HepG2 (cell line): ENCODE measurements around the gene TRAF3. TPM values are rescaled to one million over a fixed set of nuclear protein-coding genes. Genes with fewer than 3 reads are reported as not detected.
A peak's percentile ranks its signal among the peaks of the same experiment; 100 is the strongest.

Experiments
- ATAC-seq: fragments of 200-7000 bp; cut with Tn5 transposase; 3 replicates; pipeline ENCODE4 v1.9.1; 2020; ENCODE audit warnings: mild to moderate bottlenecking, moderate library complexity
- BruUV-seq: library from RNA; stranded (reverse); fragments of 400-500 nt; replicated peaks from 2 replicates; lab custom pipeline; 2021; lab: Mats Ljungman, UMichigan
- CTCF ChIA-PET: fragments of 300-600 bp; formaldehyde crosslinking; extraction: SDS; loops from one replicate; lab custom pipeline; 2021; ENCODE audit warnings: low total read pairs, inconsistent platforms, low intra/inter-chr PET ratio; lab: Yijun Ruan, JAX
- POLR2A ChIA-PET: fragments of 350-600 bp; sonication (Branson Sonifier 250); formaldehyde crosslinking; loops from one replicate; lab custom pipeline; 2020; ENCODE audit warnings: antibody characterized with exemption, inconsistent platforms; lab: Yijun Ruan, JAX
- DNase-seq: peaks from one replicate; pipeline ENCODE4 v3.0.0-alpha.2; 2015; ENCODE audit warnings: low spot score
- FAIRE-seq: peaks from 3 replicates; lab custom pipeline; 2011; peaks lifted over from hg19 to GRCh38; lab: Jason Lieb, UNC
- H2AFZ ChIP-seq: one replicate; pipeline ENCODE4 v1.6.1; 2011; ENCODE audit warnings: low read length, inconsistent platforms
- H3K27ac ChIP-seq: fragments of 300-600 bp; 3 replicates; pipeline ENCODE4 v1.8.0; 2011; ENCODE audit warnings: mixed run types, mild to moderate bottlenecking, mixed read lengths, low read length, inconsistent platforms; ENCODE audit not compliant: insufficient read depth; ENCODE audit errors: extremely low read length
- H3K27me3 ChIP-seq, 2 experiments: fragments of 200-600 bp in 1 of 2; 2 replicates in 1 of 2; 3 replicates in 1 of 2; pipeline versions ENCODE4 v1.6.0 to v1.8.0; 2011; ENCODE audit warnings: low read length in 2 of 2, mild to moderate bottlenecking in 2 of 2, moderate library complexity in 2 of 2, inconsistent platforms in 1 of 2; ENCODE audit not compliant: insufficient read depth in 2 of 2, control insufficient read depth in 1 of 2
- H3K36me3 ChIP-seq, 2 experiments: fragments of 200-600 bp in 1 of 2; replicated peaks in 1 of 2; 2 replicates in 1 of 2; 3 replicates in 1 of 2; pipeline versions ENCODE4 v1.5.1 to v1.8.0; 2011; ENCODE audit warnings: low read length in 2 of 2, inconsistent platforms in 1 of 2; ENCODE audit not compliant: insufficient read depth in 2 of 2, control insufficient read depth in 1 of 2
- H3K4me1 ChIP-seq: 2 replicates; pipeline ENCODE4 v1.5.1; 2012; ENCODE audit warnings: low read length, inconsistent platforms; ENCODE audit not compliant: insufficient read depth
- H3K4me2 ChIP-seq: 2 replicates; pipeline ENCODE4 v1.6.0; 2011; ENCODE audit warnings: low read depth, low read length, inconsistent platforms
- H3K4me3 ChIP-seq, 3 experiments: fragments of 200-600 bp in 1 of 3; sonication (generic), shearing (Covaris generic) in 1 of 3; replicated peaks in 1 of 3; 2 replicates each; pipeline ENCODE4 v1.5.1; 2011 to 2016; ENCODE audit warnings: low read length in 3 of 3, inconsistent platforms in 2 of 3, low read depth in 2 of 3, mild to moderate bottlenecking in 2 of 3, control low read depth in 1 of 3, mixed read lengths in 1 of 3; ENCODE audit not compliant: insufficient read depth in 1 of 3
- H3K79me2 ChIP-seq: one replicate; pipeline ENCODE4 v1.6.1; 2011; ENCODE audit warnings: low read length, inconsistent platforms; ENCODE audit not compliant: insufficient read depth
- H3K9ac ChIP-seq: 2 replicates; pipeline ENCODE4 v1.6.0; 2011; ENCODE audit warnings: mild to moderate bottlenecking, low read depth, low read length, inconsistent platforms; ENCODE audit not compliant: insufficient read depth
- H3K9me3 ChIP-seq: 2 replicates; pipeline ENCODE4 v1.5.1; 2012; ENCODE audit warnings: mild to moderate bottlenecking, low read length
- H4K20me1 ChIP-seq: 2 replicates; pipeline ENCODE4 v1.6.0; 2011; ENCODE audit warnings: inconsistent platforms, mild to moderate bottlenecking, low read length, moderate library complexity; ENCODE audit not compliant: insufficient read depth
- AGO2 ChIP-seq: fragments of 200-400 bp; formaldehyde crosslinking; optimal IDR thresholded peaks from 2 replicates; pipeline ENCODE3; 2017; ENCODE audit warnings: mild to moderate bottlenecking, low read depth, low read length, moderate library complexity
- ATF4 ChIP-seq, 2 experiments: fragments of 450-650 bp in 1 of 2; sonication (generic) in 1 of 2; formaldehyde crosslinking; IDR thresholded peaks; 2 replicates each; pipeline versions ENCODE4 v1.5.0 to v1.8.0; 2020 to 2022; ENCODE audit warnings: mild to moderate bottlenecking in 1 of 2, missing genetic modification reagents in 1 of 2
- EP300 ChIP-seq, 3 experiments: sonication (generic) in 1 of 3; formaldehyde crosslinking in 1 of 3; IDR thresholded peaks; 2 replicates each; pipeline versions ENCODE4 v1.5.1 to v1.6.1; 2011 to 2020; ENCODE audit warnings: low read depth in 2 of 3, low read length in 2 of 3, borderline replicate concordance in 1 of 3, improper control_type of control experiment in 1 of 3, mild to moderate bottlenecking in 1 of 3, missing genetic modification reagents in 1 of 3, moderate library complexity in 1 of 3
- FOXJ3 ChIP-seq: sonication (generic); formaldehyde crosslinking; IDR thresholded peaks from 2 replicates; pipeline ENCODE4 v1.4.0; 2020; ENCODE audit warnings: missing genetic modification reagents, mild to moderate bottlenecking, borderline replicate concordance
- HNF4A ChIP-seq: sonication (generic); formaldehyde crosslinking; IDR thresholded peaks from 2 replicates; pipeline ENCODE4 v1.4.0; 2020; ENCODE audit warnings: missing genetic modification reagents
- STAG1 ChIP-seq: sonication (generic); formaldehyde crosslinking; IDR thresholded peaks from 2 replicates; pipeline ENCODE4 v1.4.0; 2020; ENCODE audit warnings: missing genetic modification reagents
- ZNF160 ChIP-seq: sonication (generic); formaldehyde crosslinking; IDR thresholded peaks from 2 replicates; pipeline ENCODE4 v1.8.0; 2022; ENCODE audit warnings: mild to moderate bottlenecking, inconsistent platforms, missing genetic modification reagents
- ZNF326 ChIP-seq: sonication (generic); formaldehyde crosslinking; IDR thresholded peaks from 2 replicates; pipeline ENCODE4 v1.4.0; 2020; ENCODE audit warnings: missing genetic modification reagents, borderline replicate concordance
- ZNF547 ChIP-seq: sonication (generic); formaldehyde crosslinking; IDR thresholded peaks from 2 replicates; pipeline ENCODE4 v1.5.1; 2020; ENCODE audit warnings: mild to moderate bottlenecking, missing genetic modification reagents
- ZNF574 ChIP-seq: sonication (generic); formaldehyde crosslinking; IDR thresholded peaks from 2 replicates; pipeline ENCODE4 v1.4.0; 2020; ENCODE audit warnings: missing genetic modification reagents
- ZNF775 ChIP-seq: sonication (generic); formaldehyde crosslinking; IDR thresholded peaks from 2 replicates; pipeline ENCODE4 v1.4.0; 2020; ENCODE audit warnings: missing genetic modification reagents, mild to moderate bottlenecking, moderate library complexity, borderline replicate concordance
- ZNF784 ChIP-seq: sonication (generic); formaldehyde crosslinking; IDR thresholded peaks from 2 replicates; pipeline ENCODE4 v1.5.1; 2020; ENCODE audit warnings: missing genetic modification reagents, mild to moderate bottlenecking, borderline replicate concordance
- WGBS: methylation state at CpG from one replicate; pipeline ENCODE4 v1.1.6; 2017; ENCODE audit warnings: low lambda C conversion rate; 5-methylcytosine and 5-hydroxymethylcytosine counted together
- in situ Hi-C: cut with HindIII; loops from 2 replicates; pipeline ENCODE4 v1.10.0; 2017; ENCODE audit warnings: low pct_unique_long_range_greater_than_20kb; ENCODE audit not compliant: extremely low pct_ligation_motif_present
- intact Hi-C: fragments of 100-400 bp; cut with micrococcal nuclease; formaldehyde crosslinking; loops from one replicate; pipeline ENCODE4 v1.10.0; 2022; ENCODE audit not compliant: unreplicated experiment
- polyA plus RNA-seq, 8 experiments: library from polyadenylated mRNA; depleted of rRNA in 3 of 8; stranded (reverse) in 7 of 8; unstranded in 1 of 8; fragments of >200 nt; fragmentation: Illumina TruSeq in 4 of 8; extraction: Trizol in 4 of 8; gene quantifications; 2 replicates each; pipeline versions ENCODE4 v1.2.1 to v1.2.3, GENCODE V29; 2011 to 2016; ENCODE audit warnings: low read depth in 4 of 8, missing spikeins in 1 of 8, mixed read lengths in 1 of 8; ENCODE audit not compliant: insufficient read depth in 1 of 8
- total RNA-seq, 5 experiments: library from RNA; depleted of rRNA; stranded (reverse); fragments of >200 nt; fragmentation: Illumina TruSeq; extraction: Trizol; gene quantifications; 2 replicates each; pipeline ENCODE4 v1.2.3, GENCODE V29; 2016; ENCODE audit warnings: low read depth in 1 of 5
- TF ChIP-seq, protein P1 (sequence below): sonication (generic); formaldehyde crosslinking; conservative IDR thresholded peaks from 2 replicates; pipeline ENCODE4 v1.4.0; 2020; ENCODE audit warnings: missing genetic modification reagents

TRAF3 gene
- total and polyA plus RNA-seq, 2 of the 13 experiments (the other 11 are each of a cell fraction or from before 2014, with no cell fraction given), result 6.9 to 12.2 TPM

GRCh38 chr14:102914474-102915291 is 137.4 kb downstream of the TRAF3 start:
- no peaks in the 10 kb centered on the region for H3K36me3 ChIP-seq
- ChIA-PET POLR2A (no interaction called here), CTCF (no interaction called here)
- H3K4me1 ChIP-seq, result peaks cover 21% of the 10 kb centered on the region
- FAIRE-seq (no peak), DNase-seq (no peak), ATAC-seq (peak; percentile 19)
- H3K4me3 ChIP-seq, result no peak overlapping the region; a peak in 1 of 6 replicates
- H3K9me3 ChIP-seq, result no peaks in the 10 kb centered on the region
- no peak overlapping the region for H3K27ac ChIP-seq
- in situ Hi-C loops, result loop anchor here (10.0 kb wide), 1 partner anchor 220 kb away; no protein-coding TSS in a partner anchor
- no peaks in the 10 kb centered on the region for H3K27me3 ChIP-seq
- H2AFZ ChIP-seq, result no peak overlapping the region
- H4K20me1 ChIP-seq, result no peaks in the 10 kb centered on the region
- BruUV-seq, result no TSS peak
- no peak overlapping the region; the same call in 1 of the 2 replicates for H3K9ac ChIP-seq
- H3K4me2 ChIP-seq, result peak overlapping the region; percentile 37; the same call in 1 of the 2 replicates
- H3K79me2 ChIP-seq, result no peaks in the 10 kb centered on the region
- intact Hi-C loops, result loop anchor here (5.0 kb wide), 1 partner anchor 137 kb away; the partner anchor contains the start of gene TRAF3
- WGBS, result 48% methylated on average over 3 of the region's 26 CpGs
- TF ChIP-seq ZNF775, result no peak
- TF ChIP-seq STAG1 (CRISPR knock-in tag), result no peak
- TF ChIP-seq ZNF326 (CRISPR knock-in tag), result no peak
- peak; percentile 61 for TF ChIP-seq ZNF574 (CRISPR knock-in tag)
- TF ChIP-seq HNF4A (CRISPR knock-in tag), result peak; percentile 67
- TF ChIP-seq EP300 (IDR thresholded peaks at IDR 0.05; ENCODE audit: low read depth in 2 of 2, low read length in 2 of 2), result no peak
- no peak for TF ChIP-seq EP300 (CRISPR knock-in tag; IDR thresholded peaks at IDR 0.05; ENCODE audit: borderline replicate concordance)
- no peak for TF ChIP-seq ZNF160 (CRISPR knock-in tag)
- no peak for TF ChIP-seq ATF4 (CRISPR knock-in tag; IDR thresholded peaks at IDR 0.05)
- no peak for TF ChIP-seq ZNF547
- TF ChIP-seq AGO2, result peak; percentile 41
- TF ChIP-seq, protein P1, sequence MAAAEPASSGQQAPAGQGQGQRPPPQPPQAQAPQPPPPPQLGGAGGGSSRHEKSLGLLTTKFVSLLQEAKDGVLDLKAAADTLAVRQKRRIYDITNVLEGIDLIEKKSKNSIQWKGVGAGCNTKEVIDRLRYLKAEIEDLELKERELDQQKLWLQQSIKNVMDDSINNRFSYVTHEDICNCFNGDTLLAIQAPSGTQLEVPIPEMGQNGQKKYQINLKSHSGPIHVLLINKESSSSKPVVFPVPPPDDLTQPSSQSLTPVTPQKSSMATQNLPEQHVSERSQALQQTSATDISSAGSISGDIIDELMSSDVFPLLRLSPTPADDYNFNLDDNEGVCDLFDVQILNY (CRISPR knock-in tag), result no peak
- TF ChIP-seq ZNF784 (CRISPR knock-in tag), result no peak
- TF ChIP-seq FOXJ3 (CRISPR knock-in tag), result no peak
